Uterus (tissue), 2 donors: Measurements from ENCODE around the gene MAP3K14.

Experiments used
- POLR2A ChIP-seq, 2 donors: fragments of 450-650 bp; IDR thresholded peaks; one replicate each; pipeline ENCODE4 v1.6.1; 2016; ENCODE audit warnings: antibody characterized with exemption in 2 of 2, mild to moderate bottlenecking in 1 of 2, moderate library complexity in 1 of 2
- TF ChIP-seq, protein P1 (sequence below), 4 experiments: fragments of 200-600 bp in 2 of 4; fragments of 450-650 bp in 2 of 4; sonication (generic) in 2 of 4; IDR thresholded peaks; one replicate each; pipeline ENCODE4 v1.5.1; 2016 to 2019; ENCODE audit warnings: antibody characterized with exemption in 4 of 4, mild to moderate bottlenecking in 2 of 4, moderate library complexity in 1 of 4

DNA sequence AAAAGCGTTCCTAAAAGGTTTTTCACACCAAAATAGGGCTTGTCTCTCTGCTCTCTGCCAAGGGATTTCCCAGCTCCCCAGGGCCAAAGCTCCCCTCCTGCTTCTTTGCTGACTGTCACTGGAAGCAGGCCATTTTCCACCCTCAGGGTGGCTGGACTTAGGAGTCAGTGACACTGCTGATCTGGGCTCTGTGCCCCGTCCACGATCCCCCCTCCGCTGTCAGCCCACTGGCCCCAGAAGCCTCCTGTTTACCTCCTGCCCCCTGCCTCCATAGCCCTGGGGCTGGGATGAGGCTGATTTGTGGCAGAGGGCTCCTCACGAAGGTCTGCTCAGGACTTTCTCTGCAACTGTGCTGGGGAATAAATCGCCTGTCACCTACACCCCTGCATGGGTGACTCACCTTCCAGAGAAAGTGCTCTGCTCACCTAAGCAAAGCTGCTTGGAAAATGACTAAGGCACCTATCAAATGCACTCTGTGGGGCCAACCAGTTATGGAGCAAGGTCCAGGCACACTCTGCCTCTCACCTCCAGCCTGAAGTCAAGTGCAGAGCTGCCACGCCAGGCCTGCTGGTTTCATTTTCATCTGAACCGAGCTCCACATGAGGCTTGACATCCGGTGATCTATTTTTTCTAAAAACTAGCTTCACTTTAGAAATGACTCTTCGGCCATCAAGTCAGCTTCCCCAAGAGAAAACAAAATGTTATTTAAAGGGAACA is 4.9 kb downstream of the MAP3K14 start:
- TF ChIP-seq, protein P1, sequence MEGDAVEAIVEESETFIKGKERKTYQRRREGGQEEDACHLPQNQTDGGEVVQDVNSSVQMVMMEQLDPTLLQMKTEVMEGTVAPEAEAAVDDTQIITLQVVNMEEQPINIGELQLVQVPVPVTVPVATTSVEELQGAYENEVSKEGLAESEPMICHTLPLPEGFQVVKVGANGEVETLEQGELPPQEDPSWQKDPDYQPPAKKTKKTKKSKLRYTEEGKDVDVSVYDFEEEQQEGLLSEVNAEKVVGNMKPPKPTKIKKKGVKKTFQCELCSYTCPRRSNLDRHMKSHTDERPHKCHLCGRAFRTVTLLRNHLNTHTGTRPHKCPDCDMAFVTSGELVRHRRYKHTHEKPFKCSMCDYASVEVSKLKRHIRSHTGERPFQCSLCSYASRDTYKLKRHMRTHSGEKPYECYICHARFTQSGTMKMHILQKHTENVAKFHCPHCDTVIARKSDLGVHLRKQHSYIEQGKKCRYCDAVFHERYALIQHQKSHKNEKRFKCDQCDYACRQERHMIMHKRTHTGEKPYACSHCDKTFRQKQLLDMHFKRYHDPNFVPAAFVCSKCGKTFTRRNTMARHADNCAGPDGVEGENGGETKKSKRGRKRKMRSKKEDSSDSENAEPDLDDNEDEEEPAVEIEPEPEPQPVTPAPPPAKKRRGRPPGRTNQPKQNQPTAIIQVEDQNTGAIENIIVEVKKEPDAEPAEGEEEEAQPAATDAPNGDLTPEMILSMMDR (IDR thresholded peaks at IDR 0.05): no peak
- TF ChIP-seq POLR2A (IDR thresholded peaks at IDR 0.05): no peak
